ENCODE measurements around the gene PDE9A.

DNA sequence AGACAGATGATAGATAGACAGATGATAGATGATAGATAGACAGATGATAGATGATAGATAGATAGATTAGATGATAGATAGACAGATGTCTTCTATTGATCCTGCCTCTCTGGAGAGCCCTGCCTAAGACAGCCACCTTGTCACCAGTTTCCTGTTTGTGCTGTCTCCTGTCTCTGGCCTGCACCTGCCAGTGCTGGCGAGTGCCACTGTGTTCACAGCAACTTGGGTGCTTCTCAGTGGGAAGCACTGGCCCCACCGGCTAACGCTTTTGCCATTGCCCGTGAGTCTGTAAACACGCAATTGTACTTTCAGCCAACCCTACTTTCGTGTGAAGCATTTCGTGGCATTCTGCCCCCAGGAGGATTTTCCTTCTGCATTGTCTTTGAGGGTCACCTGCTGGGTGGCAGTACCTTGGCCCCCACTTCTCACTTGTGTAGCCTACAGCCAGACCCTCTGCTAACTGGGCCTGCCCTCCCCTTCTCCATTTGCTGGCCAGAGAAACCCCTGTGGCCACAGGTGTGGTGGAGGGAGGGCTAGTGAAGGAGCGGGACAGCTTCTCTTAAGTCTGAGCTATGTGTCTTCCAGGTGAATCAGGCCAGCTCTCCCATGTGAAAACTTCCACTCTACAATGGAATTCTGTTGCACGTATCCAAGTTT lies 23.4 kb upstream of the PDE9A start:
- TF ChIP-seq EP300 (IDR thresholded peaks at IDR 0.05) = no peak
- TF ChIP-seq, protein P1, sequence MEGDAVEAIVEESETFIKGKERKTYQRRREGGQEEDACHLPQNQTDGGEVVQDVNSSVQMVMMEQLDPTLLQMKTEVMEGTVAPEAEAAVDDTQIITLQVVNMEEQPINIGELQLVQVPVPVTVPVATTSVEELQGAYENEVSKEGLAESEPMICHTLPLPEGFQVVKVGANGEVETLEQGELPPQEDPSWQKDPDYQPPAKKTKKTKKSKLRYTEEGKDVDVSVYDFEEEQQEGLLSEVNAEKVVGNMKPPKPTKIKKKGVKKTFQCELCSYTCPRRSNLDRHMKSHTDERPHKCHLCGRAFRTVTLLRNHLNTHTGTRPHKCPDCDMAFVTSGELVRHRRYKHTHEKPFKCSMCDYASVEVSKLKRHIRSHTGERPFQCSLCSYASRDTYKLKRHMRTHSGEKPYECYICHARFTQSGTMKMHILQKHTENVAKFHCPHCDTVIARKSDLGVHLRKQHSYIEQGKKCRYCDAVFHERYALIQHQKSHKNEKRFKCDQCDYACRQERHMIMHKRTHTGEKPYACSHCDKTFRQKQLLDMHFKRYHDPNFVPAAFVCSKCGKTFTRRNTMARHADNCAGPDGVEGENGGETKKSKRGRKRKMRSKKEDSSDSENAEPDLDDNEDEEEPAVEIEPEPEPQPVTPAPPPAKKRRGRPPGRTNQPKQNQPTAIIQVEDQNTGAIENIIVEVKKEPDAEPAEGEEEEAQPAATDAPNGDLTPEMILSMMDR (IDR thresholded peaks at IDR 0.05) = no peak
- TF ChIP-seq POLR2A (IDR thresholded peaks at IDR 0.05; ENCODE audit: low read depth) = no peak
- TF ChIP-seq POLR2AphosphoS5 (IDR thresholded peaks at IDR 0.05) = no peak

All from esophagus muscularis mucosa (tissue), 4 donors.